NB4 (cell line): ENCODE results near the gene GSX1.
"Not testable (repeated sequence)": the region's sequence is repeated elsewhere in the genome, so short reads cannot be mapped to it uniquely, and the experiment has no call there.

Source experiments
- CTCF ChIP-seq: IDR thresholded peaks from one replicate; pipeline ENCODE4 v1.5.1; 2012; ENCODE audit warnings: low read depth, low read length
- MAX ChIP-seq: IDR thresholded peaks from 2 replicates; pipeline ENCODE4 v1.6.1; 2011; ENCODE audit warnings: low read depth, low read length
- MYC ChIP-seq: IDR thresholded peaks from 2 replicates; pipeline ENCODE4 v1.6.1; 2011; ENCODE audit warnings: low read depth, low read length
- POLR2A ChIP-seq: IDR thresholded peaks from 2 replicates; pipeline ENCODE4 v1.6.1; 2011; ENCODE audit warnings: mild to moderate bottlenecking; ENCODE audit not compliant: insufficient read length; ENCODE audit errors: extremely low read depth

- TF ChIP-seq CTCF, MAX, POLR2A, MYC: not testable (repeated sequence)
Observed at GRCh38 chr13:27748143-27748542, 44.1 kb upstream of the GSX1 start.
